Immature natural killer cell (primary cell): ENCODE results near the gene GALNT11. TPM values are rescaled to one million over a fixed set of nuclear protein-coding genes. Genes with fewer than 3 reads are reported as not detected.
"Not testable (repeated sequence)": the region's sequence is repeated elsewhere in the genome, so short reads cannot be mapped to it uniquely, and the experiment has no call there.

Experiments used
- DNase-seq, 3 donors: peaks; one replicate each; pipeline ENCODE4 v3.0.0; 2022; ENCODE audit warnings: mixed read lengths in 1 of 3
- H3K27ac Mint-ChIP-seq, 6 donors: one replicate each; pipeline ENCODE4 v1.8.0; 2020; ENCODE audit warnings: mixed read lengths in 6 of 6, mild to moderate bottlenecking in 5 of 6, inconsistent platforms in 4 of 6, moderate library complexity in 3 of 6
- H3K27me3 Mint-ChIP-seq, 3 donors: one replicate each; pipeline ENCODE4 v1.8.0; 2020 to 2021; ENCODE audit warnings: low read depth in 3 of 3, mild to moderate bottlenecking in 3 of 3, mixed read lengths in 3 of 3, moderate library complexity in 3 of 3, inconsistent platforms in 1 of 3
- H3K36me3 Mint-ChIP-seq, 3 donors: one replicate each; pipeline ENCODE4 v1.8.0; 2020; ENCODE audit warnings: mixed read lengths in 3 of 3, inconsistent platforms in 2 of 3, mild to moderate bottlenecking in 2 of 3
- H3K4me1 Mint-ChIP-seq, 2 donors: one replicate each; pipeline ENCODE4 v1.8.0; 2020; ENCODE audit warnings: inconsistent platforms in 2 of 2, mild to moderate bottlenecking in 2 of 2, mixed read lengths in 2 of 2, moderate library complexity in 1 of 2
- H3K4me3 Mint-ChIP-seq, 5 donors: one replicate each; pipeline ENCODE4 v1.8.0; 2020; ENCODE audit warnings: mild to moderate bottlenecking in 5 of 5, mixed read lengths in 5 of 5, inconsistent platforms in 3 of 5, moderate library complexity in 3 of 5
- H3K9me3 Mint-ChIP-seq, 6 donors: one replicate each; pipeline ENCODE4 v1.8.0; 2020; ENCODE audit warnings: mild to moderate bottlenecking in 6 of 6, mixed read lengths in 6 of 6, inconsistent platforms in 4 of 6, moderate library complexity in 3 of 6
- polyA plus RNA-seq, 3 donors: library from polyadenylated mRNA; unstranded; fragments of 300-500 nt; fragmentation: Illumina TruSeq; gene quantifications; one replicate each; pipeline ENCODE4 v1.2.3, GENCODE V29; 2021

Gene GALNT11
- polyA plus RNA-seq, 3 donors from 2014 or later, result 59.2 to 86.2 (median 63.3) TPM

DNA sequence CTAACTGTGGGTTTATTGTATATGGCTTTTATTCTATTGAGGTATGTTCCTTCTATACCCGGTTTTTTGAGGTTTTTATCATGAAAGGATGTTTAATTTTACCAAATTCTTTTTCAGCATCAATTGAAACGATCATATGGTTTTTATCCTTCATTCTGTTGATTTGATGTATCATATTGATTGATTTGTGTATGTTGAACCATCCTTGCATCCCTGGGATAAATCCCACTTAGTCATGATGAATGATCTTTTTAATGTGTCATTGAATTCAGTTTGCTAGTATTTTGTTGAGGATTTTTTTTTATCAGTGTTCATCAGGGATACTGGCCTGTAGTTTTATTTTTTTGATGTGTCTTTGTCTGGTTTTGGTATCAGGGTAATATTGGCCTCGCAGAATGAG, 19.4 kb downstream of the GALNT11 start:
- H3K27ac Mint-ChIP-seq, H3K4me3 Mint-ChIP-seq, H3K27me3 Mint-ChIP-seq, DNase-seq: not testable (repeated sequence)
- peaks cover 13 to 34% (median 26%) of the 10 kb centered on the region in 6 donors for H3K9me3 Mint-ChIP-seq
- H3K4me1 Mint-ChIP-seq, result peaks cover 34 to 63% of the 10 kb centered on the region in 2 donors
- H3K36me3 Mint-ChIP-seq, result peaks cover 23 to 34% (median 30%) of the 10 kb centered on the region in 3 donors

DNA sequence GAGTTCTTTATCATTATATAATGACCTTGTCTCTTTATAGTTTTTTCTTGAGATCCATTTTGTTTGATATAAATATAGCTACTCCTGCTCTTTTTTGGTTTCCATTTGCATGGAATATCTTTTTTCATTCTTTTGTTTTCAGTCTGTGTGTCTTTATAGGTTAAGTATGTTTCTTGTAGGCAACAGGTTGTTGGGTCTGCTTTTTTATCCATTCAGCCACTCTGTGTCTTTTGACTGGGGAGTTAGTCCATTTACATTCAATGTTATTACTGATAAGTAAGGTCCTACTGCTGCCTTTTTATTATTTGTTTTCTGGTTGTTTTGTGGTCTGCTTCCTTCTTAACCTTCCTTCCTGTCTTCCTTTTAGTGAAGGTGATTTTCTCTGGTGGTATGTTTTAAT, 21.1 kb downstream of the GALNT11 start:
- Mint-ChIP-seq H3K27me3 (no peaks in the 10 kb centered on the region), H3K36me3 (peaks cover 22 to 26% (median 23%) of the 10 kb centered on the region in 3 donors), H3K27ac (peak overlapping the region in 1 of 6 donors; percentile 42), H3K4me1 (peaks cover 38 to 73% of the 10 kb centered on the region in 2 donors), H3K9me3 (peaks cover 11 to 28% (median 22%) of the 10 kb centered on the region in 6 donors), H3K4me3 (peak overlapping the region in 2 of 5 donors; percentile 18 to 36)
- no peak for DNase-seq

DNA sequence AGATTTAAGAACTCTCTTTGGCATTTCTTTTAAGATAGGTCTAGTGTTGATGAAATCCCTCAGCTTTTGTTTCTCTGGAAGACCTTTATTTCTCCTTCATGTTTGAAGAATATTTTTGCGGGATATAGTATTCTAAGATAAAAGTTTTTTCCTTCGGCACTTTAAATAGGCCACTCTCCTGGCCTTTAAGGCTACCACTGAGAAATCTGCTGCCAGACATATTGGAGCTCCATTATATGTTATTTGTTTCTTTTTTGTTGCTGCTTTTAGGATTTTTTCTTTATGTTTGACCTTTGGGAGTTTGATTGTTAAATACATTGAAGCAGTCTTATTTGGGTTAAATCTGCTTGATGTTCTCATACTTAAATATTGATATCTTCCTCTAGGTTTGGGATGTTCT, 22.6 kb downstream of the GALNT11 start:
- Mint-ChIP-seq H3K27me3 (no peaks in the 10 kb centered on the region), H3K9me3 (peaks cover 11 to 28% (median 21%) of the 10 kb centered on the region in 6 donors), H3K36me3 (peaks cover 22 to 26% (median 23%) of the 10 kb centered on the region in 3 donors), H3K27ac (no peak overlapping the region), H3K4me3 (no peak overlapping the region), H3K4me1 (peaks cover 36 to 67% of the 10 kb centered on the region in 2 donors)
- no peak for DNase-seq

DNA sequence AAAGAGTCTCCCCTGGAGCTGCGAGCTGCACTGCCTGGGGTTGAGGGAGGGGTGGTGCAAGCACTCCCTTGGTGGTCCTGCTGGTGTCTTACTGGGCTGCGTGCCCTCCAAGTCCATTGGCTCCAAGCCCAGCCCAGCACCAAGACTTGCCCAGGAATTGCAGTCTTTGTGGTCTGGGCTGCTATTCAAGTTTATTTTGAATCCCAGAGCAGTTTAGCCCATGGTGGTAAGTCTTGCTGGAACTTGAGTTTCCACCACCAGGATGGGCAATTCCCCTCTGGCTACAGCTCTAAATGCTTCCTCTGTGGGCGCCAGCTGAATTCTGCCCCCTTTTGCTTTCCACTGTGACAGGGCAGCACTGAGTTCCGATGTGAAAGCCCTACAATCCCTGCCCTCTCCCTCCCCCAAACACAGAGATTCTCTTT, 25.1 kb downstream of the GALNT11 start:
- DNase-seq, result no peak
- Mint-ChIP-seq H3K9me3 (peaks cover 6 to 14% (median 11%) of the 10 kb centered on the region in 6 donors), H3K27me3 (no peaks in the 10 kb centered on the region), H3K4me3 (no peak overlapping the region), H3K36me3 (peaks cover 11 to 12% (median 12%) of the 10 kb centered on the region in 3 donors), H3K27ac (no peak overlapping the region), H3K4me1 (peaks cover 35 to 46% of the 10 kb centered on the region in 2 donors)

DNA sequence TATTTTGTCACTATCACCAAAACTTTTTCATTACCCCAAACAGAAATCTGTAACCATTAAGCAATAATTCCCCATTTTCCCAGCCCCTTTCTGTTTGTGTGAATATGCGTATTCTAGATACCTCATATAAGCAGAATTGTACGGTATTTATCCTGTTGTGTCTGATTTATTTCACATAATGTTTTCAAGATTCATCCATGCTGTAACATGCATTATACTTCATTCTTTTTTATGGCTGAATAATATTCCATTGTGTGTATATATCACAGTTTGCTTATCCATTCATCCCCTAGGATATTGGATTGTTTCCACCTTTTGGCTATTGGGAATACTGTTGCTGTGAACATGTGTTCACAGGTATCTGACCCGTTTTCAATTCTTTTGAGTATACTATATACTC, 26.5 kb downstream of the GALNT11 start:
- H3K36me3 Mint-ChIP-seq, result no peaks in the 10 kb centered on the region

DNA sequence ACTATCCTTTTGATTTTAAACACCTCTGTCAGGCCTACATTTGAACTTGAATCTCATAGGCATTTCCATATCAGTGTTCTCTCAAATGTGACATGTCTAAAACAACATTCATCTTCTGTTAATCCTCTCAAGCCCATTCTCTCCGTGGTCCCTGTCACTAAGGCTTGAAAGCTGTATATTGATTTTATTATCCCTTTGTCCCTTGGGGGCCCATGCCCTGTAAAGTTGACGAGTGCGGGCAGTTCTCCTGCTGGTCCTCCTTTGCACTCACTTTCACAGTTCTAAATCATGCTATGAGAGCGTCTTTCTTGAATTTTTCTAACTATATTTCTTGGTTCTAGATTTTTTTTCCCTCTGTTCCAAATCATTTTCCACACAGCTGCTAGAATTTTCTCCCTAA, 27.3 kb downstream of the GALNT11 start:
- no peak overlapping the region for H3K27ac Mint-ChIP-seq
- H3K4me1 Mint-ChIP-seq, result peaks cover 23 to 34% of the 10 kb centered on the region in 2 donors
- no peaks in the 10 kb centered on the region for H3K36me3 Mint-ChIP-seq
- no peak for DNase-seq
- H3K27me3 Mint-ChIP-seq, result no peaks in the 10 kb centered on the region
- H3K4me3 Mint-ChIP-seq, result no peak overlapping the region
- peaks cover 0 to 2% (median 0%) of the 10 kb centered on the region in 6 donors for H3K9me3 Mint-ChIP-seq

More for the DNA sequence above, 26.5 kb downstream of the GALNT11 start:
- Mint-ChIP-seq H3K4me3 (no peak overlapping the region), H3K27me3 (no peaks in the 10 kb centered on the region), H3K4me1 (peaks cover 24 to 32% of the 10 kb centered on the region in 2 donors), H3K27ac (no peak overlapping the region), H3K9me3 (peaks cover 0 to 2% (median 0%) of the 10 kb centered on the region in 6 donors)
- DNase-seq, result no peak

DNA sequence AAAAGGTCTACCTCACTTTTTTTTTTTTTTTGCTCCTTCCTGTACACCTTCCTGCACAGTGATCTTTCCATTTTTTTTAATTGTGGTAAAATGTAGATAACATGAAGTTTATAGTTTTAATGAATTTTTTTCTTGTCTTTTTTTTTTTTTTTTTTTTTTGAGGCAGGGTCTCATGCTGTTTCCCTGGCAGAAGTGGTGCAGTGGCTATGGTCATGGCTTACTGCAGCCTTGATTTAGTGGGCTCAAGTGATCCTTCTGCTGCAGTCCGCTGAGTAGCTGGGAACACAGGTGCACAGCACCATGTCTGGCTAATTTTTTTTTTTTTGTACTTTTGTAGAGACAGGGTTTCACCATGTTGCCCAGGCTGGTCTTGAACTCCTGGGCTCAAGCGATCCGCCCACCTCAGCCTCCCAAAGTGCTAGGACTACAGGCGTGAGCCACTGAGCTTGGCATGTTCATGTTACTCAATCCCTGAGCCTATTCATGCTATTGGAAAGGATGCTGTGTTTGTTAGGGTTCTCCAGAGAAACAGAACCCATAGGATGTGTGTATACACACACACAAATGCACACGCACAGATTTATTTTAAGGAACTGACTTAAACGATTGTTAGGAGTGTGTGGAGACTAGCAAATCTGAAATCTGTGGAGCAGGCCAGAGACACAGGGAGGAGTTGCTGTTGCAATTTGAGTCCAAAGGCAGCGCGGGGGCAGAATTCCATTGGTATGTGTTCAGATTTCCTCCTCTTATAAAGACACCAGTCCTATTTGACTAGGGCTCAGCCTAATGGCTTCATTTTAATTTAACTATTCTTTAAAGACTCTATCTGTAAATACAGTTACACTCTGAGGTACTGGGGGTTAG, 29.1 kb downstream of the GALNT11 start:
- Mint-ChIP-seq H3K9me3 (no peaks in the 10 kb centered on the region), H3K27ac (no peak overlapping the region), H3K27me3 (peaks cover 0 to 3% (median 0%) of the 10 kb centered on the region in 3 donors), H3K4me3 (no peak overlapping the region), H3K36me3 (peaks cover 0 to 8% (median 0%) of the 10 kb centered on the region in 3 donors), H3K4me1 (peaks cover 12 to 24% of the 10 kb centered on the region in 2 donors)
- no peak for DNase-seq

DNA sequence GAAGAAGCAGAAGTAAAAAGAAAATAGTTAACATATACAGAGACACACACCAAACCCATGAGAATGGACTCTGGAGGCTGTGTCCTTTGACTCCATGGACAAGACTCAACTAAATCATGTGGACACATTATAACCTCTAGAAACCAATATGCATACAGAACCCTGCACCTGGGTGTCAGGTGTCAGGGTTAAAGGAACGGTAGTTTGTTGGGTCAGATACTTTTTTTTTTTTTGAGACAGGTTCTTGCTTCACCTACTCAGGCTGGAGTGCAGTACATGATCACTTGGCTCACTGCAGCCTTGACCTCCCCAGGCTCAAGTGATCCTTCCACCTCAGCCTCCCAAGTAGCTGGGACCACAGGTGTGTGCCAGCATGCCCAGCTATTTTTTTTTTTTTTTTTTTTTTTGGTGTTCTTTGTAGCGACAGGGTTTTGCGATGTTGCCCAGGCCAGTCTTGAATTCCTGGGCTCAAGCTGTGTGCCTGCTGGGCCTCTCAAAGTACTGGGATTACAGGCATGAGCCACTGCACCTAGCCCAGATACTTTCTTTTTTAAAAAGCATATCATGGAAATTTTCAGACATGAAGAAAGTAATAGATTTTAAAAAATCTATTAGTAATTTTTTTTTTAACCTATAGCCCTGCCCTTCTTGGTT, 31.3 kb downstream of the GALNT11 start:
- H3K27me3 Mint-ChIP-seq, result peaks cover 0 to 3% (median 0%) of the 10 kb centered on the region in 3 donors
- peaks cover 0 to 4% (median 0%) of the 10 kb centered on the region in 6 donors for H3K9me3 Mint-ChIP-seq
- no peak for DNase-seq
- no peak overlapping the region for H3K27ac Mint-ChIP-seq
- H3K4me1 Mint-ChIP-seq, result peaks cover 1 to 12% of the 10 kb centered on the region in 2 donors
- no peak overlapping the region for H3K4me3 Mint-ChIP-seq
- H3K36me3 Mint-ChIP-seq, result peaks cover 0 to 8% (median 3%) of the 10 kb centered on the region in 3 donors

DNA sequence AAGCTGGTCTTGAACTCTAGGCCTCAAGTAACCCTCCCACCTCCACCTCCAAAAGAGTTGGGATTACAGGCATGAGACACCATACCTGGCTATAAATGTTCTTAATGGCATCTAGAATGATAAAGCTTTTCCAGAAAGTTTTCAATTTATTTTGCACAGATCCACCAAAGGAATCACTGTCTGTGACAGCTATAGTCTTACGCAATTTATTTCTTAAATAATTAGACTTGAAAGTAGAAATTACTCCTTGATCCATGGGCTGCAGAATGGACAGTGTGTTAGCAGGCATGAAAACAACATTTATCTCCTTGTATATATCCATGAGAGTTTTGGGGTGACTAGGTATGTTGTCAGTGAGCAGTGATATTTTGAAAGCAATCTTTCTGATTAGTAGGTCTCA, 33.8 kb downstream of the GALNT11 start:
- no peak overlapping the region for H3K4me3 Mint-ChIP-seq
- H3K27me3 Mint-ChIP-seq, result peaks cover 0 to 3% (median 0%) of the 10 kb centered on the region in 3 donors
- H3K36me3 Mint-ChIP-seq, result peaks cover 0 to 8% (median 3%) of the 10 kb centered on the region in 3 donors
- no peak for DNase-seq
- peaks cover 0 to 5% (median 0%) of the 10 kb centered on the region in 6 donors for H3K9me3 Mint-ChIP-seq
- H3K4me1 Mint-ChIP-seq, result peaks cover 18 to 24% of the 10 kb centered on the region in 2 donors
- H3K27ac Mint-ChIP-seq, result no peak overlapping the region

DNA sequence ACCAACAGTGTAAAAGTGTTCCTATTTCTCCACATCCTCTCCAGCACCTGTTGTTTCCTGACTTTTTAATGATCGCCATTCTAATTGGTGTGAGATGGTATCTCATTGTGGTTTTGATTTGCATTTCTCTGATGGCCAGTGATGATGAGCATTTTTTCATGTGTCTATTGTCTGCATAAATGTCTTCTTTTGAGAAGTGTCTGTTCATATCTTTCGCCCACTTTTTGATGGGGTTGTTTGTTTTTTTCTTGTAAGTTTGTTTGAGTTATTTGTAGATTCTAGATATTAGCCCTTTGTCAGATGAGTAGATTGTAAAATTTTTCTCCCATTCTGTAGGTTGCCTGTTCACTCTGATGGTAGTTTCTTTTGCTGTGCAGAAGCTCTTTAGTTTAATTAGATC, 35.6 kb downstream of the GALNT11 start:
- H3K27ac Mint-ChIP-seq, H3K36me3 Mint-ChIP-seq, H3K27me3 Mint-ChIP-seq, DNase-seq, H3K4me3 Mint-ChIP-seq, H3K9me3 Mint-ChIP-seq: not testable (repeated sequence)
- H3K4me1 Mint-ChIP-seq, result peaks cover 32 to 37% of the 10 kb centered on the region in 2 donors

DNA sequence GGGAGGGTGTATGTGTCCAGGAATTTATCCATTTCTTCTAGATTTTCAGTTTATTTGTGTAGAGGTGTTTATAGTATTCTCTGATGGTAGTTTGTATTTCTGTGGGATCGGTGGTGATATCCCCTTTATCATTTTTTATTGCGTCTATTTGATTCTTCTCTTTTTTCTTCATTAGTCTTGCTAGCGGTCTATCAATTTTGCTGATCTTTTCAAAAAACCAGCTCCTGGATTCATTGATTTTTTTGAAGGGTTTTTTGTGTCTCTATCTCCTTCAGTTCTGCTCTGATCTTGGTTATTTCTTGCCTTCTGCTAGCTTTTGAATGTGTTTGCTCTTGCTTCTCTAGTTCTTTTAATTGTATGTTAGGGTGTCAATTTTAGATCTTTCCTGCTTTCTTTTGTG, 37.7 kb downstream of the GALNT11 start:
- not testable (repeated sequence) for H3K36me3 Mint-ChIP-seq, H3K4me3 Mint-ChIP-seq, H3K27me3 Mint-ChIP-seq, DNase-seq, H3K9me3 Mint-ChIP-seq
- Mint-ChIP-seq H3K27ac (peak overlapping the region in 1 of 6 donors; percentile 13), H3K4me1 (peaks cover 50 to 51% of the 10 kb centered on the region in 2 donors)

DNA sequence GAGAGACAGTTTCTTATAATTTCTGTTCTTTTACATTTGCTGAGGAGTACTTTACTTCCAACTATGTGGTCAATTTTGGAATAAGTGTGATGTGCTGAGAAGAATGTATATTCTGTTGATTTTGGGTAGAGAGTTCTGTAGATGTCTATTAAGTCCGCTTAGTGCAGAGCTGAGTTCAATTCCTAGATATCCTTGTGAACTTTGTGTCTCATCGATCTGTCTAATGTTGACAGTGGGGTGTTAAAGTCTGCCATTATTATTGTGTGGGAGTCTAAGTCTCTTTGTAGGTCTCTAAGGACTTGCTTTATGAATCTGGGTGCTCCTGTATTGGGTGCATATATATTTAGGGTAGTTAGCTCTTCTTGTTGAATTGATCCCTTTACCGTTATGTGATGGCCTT, 38.3 kb downstream of the GALNT11 start:
- H3K27ac Mint-ChIP-seq, H3K4me3 Mint-ChIP-seq, H3K9me3 Mint-ChIP-seq, DNase-seq, H3K36me3 Mint-ChIP-seq, H3K27me3 Mint-ChIP-seq: not testable (repeated sequence)
- H3K4me1 Mint-ChIP-seq, result peaks cover 50 to 53% of the 10 kb centered on the region in 2 donors

DNA sequence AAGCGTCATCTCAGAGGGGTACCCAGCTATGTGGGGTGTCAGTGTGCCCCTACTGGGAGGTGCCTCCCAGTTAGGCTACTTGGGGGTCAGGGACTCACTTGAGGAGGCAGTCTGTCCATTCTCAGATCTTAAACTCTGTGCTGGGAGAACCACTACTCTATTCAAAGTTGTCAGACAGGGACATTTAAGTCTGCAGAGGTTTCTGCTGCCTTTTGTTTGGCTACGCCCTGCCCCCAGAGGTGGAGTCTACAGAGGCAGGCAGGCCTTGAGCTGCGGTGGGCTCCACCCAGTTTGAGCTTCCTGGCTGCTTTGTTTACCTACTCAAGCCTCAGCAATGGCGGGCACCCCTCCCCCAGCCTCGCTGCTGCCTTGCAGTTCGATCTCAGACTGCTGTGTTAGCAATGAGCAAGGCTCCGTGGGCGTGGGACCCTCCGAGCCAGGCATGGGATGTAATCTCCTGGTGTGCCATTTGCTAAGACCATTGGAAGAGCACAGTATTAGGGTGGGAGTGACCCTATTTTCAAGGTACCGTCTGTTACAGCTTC, 40.4 kb downstream of the GALNT11 start:
- not testable (repeated sequence) for H3K27me3 Mint-ChIP-seq, H3K27ac Mint-ChIP-seq, H3K4me3 Mint-ChIP-seq, DNase-seq, H3K9me3 Mint-ChIP-seq
- peaks cover 0 to 13% (median 11%) of the 10 kb centered on the region in 3 donors for H3K36me3 Mint-ChIP-seq
- H3K4me1 Mint-ChIP-seq, result peaks cover 52 to 57% of the 10 kb centered on the region in 2 donors

DNA sequence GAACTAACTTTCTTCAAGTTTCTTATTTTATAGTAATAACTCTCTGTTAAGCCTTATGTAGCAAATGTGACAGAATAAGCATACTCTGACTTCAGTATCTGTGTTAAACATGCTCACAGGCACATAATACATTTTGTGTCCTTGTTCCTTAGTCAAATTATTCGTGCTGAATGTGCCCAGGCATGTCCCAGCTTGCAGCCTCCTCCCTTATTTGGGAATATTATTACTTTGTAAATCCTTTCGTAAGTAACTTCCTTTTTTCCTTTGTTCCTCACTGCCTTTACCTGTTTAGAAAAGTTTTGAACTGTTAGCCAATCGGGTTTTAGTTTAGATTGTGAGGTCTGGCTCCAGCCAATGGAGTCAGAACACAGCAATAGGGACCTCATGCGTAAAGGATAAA, 46.9 kb downstream of the GALNT11 start:
- peaks cover 0 to 11% (median 7%) of the 10 kb centered on the region in 3 donors for H3K36me3 Mint-ChIP-seq
- peaks cover 0 to 4% (median 0%) of the 10 kb centered on the region in 3 donors for H3K27me3 Mint-ChIP-seq
- peaks cover 20 to 33% of the 10 kb centered on the region in 2 donors for H3K4me1 Mint-ChIP-seq
- peaks cover 0 to 2% (median 0%) of the 10 kb centered on the region in 6 donors for H3K9me3 Mint-ChIP-seq
- no peak for DNase-seq
- H3K27ac Mint-ChIP-seq, result no peak overlapping the region
- no peak overlapping the region for H3K4me3 Mint-ChIP-seq
